ENCODE data around the gene ZCCHC4.

ZCCHC4 gene

DNA sequence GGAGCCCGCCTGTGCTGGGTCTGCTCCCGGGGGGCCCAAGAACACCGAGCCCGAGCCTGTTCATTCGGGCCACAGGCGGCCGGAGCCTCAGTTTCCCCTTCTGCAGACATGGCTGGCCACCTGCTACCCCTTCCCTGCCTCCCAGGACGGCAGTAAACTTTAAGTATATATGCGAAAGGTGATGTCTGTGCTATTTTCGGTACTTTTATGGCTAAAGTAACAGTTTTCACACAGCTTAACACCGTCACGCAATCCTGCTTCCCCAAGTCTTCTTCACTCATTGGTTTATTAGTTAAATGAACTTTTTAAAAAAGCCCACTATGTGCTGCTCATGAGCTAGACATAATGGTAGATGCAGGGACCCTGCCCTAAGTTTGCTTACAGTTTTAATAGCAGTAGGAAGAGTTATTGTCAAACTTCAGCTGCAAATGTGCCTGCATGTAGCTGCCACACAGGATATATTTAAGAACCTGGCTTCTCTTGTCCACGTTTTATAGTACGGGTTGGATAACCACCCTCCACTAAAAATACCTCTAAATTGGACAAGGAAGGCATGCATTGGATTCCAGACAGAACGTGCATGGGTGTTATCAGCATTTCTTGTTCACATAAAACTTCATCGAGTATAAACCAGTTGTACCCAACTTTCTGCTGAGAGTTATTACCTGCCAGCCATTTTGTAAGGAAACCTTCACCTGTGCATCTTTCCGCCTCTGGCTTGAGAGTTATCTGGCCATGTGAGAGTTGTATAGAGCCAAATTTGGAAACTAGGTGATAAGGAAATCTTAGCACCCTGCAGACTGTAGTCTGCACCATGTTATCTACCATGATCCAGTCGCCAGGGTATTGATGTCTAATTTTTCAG lies 65.2 kb downstream of the ZCCHC4 start:
- H3K9me3 Mint-ChIP-seq, result no peaks in the 10 kb centered on the region
- peaks cover 11% of the 10 kb centered on the region for H3K4me1 Mint-ChIP-seq (ENCODE audit: low read depth)
- no peaks in the 10 kb centered on the region for H3K27me3 Mint-ChIP-seq
- no peak overlapping the region for H3K27ac Mint-ChIP-seq
- DNase-seq, result no peak
- peaks cover 23% of the 10 kb centered on the region for H3K36me3 Mint-ChIP-seq (ENCODE audit: low read depth)
- H3K4me3 Mint-ChIP-seq, result no peak overlapping the region

DNA sequence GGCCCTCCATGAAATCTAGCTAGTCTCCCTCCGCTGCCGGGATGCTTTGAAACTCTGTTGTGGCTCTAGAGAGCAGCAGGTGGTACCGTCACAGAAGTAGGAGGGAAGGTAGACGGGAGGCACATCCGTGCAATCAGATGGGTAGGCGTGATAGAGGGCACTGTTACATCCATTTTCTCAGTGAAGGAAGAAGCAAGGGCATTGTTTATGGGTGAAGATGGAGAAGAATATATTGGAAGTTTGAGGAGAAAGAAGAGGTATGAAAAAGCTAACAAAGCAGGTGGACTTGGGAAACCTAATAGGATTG lies 65.8 kb downstream of the ZCCHC4 start:
- H3K27ac Mint-ChIP-seq, result no peak overlapping the region
- no peak for DNase-seq
- H3K9me3 Mint-ChIP-seq, result no peaks in the 10 kb centered on the region
- no peak overlapping the region for H3K4me3 Mint-ChIP-seq
- H3K4me1 Mint-ChIP-seq (ENCODE audit: low read depth), result peaks cover 12% of the 10 kb centered on the region
- no peaks in the 10 kb centered on the region for H3K27me3 Mint-ChIP-seq
- peaks cover 29% of the 10 kb centered on the region for H3K36me3 Mint-ChIP-seq (ENCODE audit: low read depth)

DNA sequence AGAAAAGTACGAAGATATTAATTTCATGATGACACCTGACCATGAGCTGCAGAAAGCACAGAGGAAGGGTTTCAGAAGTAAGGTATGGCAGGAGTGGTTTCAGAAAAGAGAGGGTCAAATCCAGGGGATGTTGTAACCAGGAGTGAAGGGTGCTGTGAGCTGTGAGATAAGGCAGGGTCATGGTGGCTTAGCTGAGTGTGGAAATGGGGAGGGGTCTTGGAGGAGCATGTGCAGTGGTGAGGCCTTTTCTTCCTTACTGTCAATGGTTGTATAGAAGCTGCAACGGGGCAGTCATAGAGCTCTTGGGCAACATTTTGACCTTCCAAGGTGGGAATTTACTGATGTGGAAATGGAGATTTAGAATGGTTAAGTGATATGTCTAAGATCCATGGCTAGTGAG lies 67.0 kb downstream of the ZCCHC4 start:
- Mint-ChIP-seq H3K4me1 (ENCODE audit: low read depth) (peaks cover 12% of the 10 kb centered on the region), H3K27me3 (no peaks in the 10 kb centered on the region), H3K36me3 (ENCODE audit: low read depth) (peaks cover 41% of the 10 kb centered on the region), H3K27ac (no peak overlapping the region), H3K9me3 (no peaks in the 10 kb centered on the region), H3K4me3 (no peak overlapping the region)
- DNase-seq, result no peak

DNA sequence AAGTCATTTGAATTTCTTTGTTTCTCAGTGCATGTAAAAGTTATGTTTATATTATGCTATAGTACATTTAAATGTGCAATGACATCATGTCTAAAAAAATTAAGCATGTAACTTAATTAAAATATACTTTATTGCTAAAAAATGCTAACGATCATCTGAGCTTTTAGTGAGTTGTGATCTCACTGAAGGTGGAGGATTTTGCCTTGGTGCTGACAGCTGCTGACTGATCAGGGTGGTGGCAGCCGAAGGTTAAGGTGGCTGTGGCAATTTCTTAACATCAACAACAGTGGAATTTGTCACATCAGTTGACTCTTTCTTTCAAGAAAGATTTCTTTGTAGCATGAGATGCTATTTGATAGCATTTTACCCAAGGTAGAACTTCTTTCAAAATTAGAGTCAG lies 71.1 kb downstream of the ZCCHC4 start:
- no peak overlapping the region for H3K27ac Mint-ChIP-seq
- no peak for DNase-seq
- H3K4me1 Mint-ChIP-seq (ENCODE audit: low read depth), result peaks cover 5% of the 10 kb centered on the region
- no peak overlapping the region for H3K4me3 Mint-ChIP-seq
- no peaks in the 10 kb centered on the region for H3K27me3 Mint-ChIP-seq
- no peaks in the 10 kb centered on the region for H3K9me3 Mint-ChIP-seq
- peaks cover 74% of the 10 kb centered on the region for H3K36me3 Mint-ChIP-seq (ENCODE audit: low read depth)

DNA sequence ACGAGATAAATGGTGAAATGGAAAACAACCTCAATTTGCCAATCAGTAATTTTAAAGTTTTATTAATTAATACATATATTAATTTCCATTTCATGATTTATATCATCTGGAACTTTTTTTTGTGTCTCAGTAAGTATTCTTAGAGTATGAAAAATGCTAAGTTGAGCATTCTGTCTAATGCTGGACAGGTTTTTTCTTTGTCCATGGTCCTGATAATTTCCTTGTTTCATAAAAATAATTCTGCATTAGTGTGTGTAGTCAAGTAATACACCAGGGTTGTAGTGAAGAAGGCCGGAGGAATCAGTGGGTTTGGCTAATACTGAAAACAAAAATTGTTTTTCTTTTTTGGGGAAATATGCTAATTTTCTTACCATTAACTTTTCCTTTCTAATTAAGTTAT lies 74.4 kb downstream of the ZCCHC4 start:
- no peak overlapping the region for H3K4me3 Mint-ChIP-seq
- peaks cover 5% of the 10 kb centered on the region for H3K4me1 Mint-ChIP-seq (ENCODE audit: low read depth)
- H3K36me3 Mint-ChIP-seq (ENCODE audit: low read depth), result peaks cover 87% of the 10 kb centered on the region
- no peaks in the 10 kb centered on the region for H3K27me3 Mint-ChIP-seq
- DNase-seq, result no peak
- H3K9me3 Mint-ChIP-seq, result no peaks in the 10 kb centered on the region
- H3K27ac Mint-ChIP-seq, result no peak overlapping the region

DNA sequence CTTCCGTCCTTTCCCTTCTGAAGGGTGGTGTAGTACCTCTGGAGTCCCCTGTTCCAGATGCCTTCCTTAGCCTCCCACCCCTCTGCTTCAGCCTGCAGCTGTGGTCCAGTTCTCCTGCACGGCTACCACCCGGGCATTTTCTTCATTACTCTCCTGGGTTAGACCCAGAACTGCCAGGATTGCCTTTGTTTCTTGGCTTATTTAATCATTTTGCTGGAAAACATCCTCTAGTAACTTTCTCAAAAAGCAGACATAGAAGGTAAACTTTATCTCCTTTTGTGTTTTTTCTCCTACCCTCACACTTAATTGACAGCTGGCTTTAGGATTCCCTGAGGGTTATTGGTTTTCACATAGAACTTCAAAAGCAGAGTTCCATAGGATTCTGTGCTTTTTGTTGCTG lies 84.7 kb downstream of the ZCCHC4 start:
- no peak overlapping the region for H3K27ac Mint-ChIP-seq

DNA sequence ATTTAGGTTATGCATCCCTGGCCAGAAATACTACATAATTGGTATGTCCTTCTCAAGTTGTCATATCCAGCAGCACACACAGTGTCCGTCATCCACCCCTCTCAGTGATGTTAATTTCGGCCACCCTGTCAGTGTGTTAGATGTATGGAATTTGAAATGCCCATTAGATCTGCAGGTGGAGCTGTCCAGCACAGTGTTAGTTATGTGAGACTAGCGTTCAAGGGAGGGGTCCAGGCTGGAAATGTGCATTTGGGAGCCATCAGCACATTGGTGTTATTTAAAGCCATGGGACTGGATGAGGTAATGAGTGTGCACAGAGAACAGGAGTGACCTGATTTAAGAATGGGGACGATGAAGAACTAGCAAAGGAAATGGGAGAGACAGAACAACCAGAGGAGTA lies 86.9 kb downstream of the ZCCHC4 start:
- Mint-ChIP-seq H3K27ac (no peak overlapping the region), H3K9me3 (peaks cover 3% of the 10 kb centered on the region), H3K4me1 (ENCODE audit: low read depth) (no peaks in the 10 kb centered on the region), H3K36me3 (ENCODE audit: low read depth) (peaks cover 91% of the 10 kb centered on the region), H3K27me3 (no peaks in the 10 kb centered on the region), H3K4me3 (no peak overlapping the region)
- DNase-seq, result no peak

More for the DNA sequence above, 84.7 kb downstream of the ZCCHC4 start:
- no peak overlapping the region for H3K4me3 Mint-ChIP-seq
- peaks cover 93% of the 10 kb centered on the region for H3K36me3 Mint-ChIP-seq (ENCODE audit: low read depth)
- peaks cover 3% of the 10 kb centered on the region for H3K9me3 Mint-ChIP-seq
- no peaks in the 10 kb centered on the region for H3K27me3 Mint-ChIP-seq
- DNase-seq, result no peak
- no peaks in the 10 kb centered on the region for H3K4me1 Mint-ChIP-seq (ENCODE audit: low read depth)

DNA sequence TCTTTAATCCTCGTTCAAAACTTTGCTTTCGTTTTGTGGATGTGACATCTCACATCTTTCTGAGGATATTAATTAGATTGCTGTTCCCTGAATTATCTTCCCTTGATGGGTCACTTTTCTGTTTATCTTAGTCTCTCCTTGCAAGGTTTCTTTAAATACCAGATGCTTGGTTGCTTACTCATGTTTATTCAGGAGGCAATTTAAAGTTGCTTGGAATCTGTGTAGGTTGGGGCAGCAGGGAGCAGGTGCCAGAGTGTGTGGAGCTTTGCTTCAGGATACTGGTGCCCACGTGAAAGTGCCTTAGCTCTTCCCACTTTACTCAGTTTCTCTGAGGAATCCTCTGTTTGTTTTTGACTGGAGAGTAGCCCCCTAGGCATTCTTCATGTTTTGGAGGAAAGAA lies 88.5 kb downstream of the ZCCHC4 start:
- no peak overlapping the region for H3K27ac Mint-ChIP-seq
- H3K4me3 Mint-ChIP-seq, result no peak overlapping the region
- H3K9me3 Mint-ChIP-seq, result peaks cover 3% of the 10 kb centered on the region
- no peaks in the 10 kb centered on the region for H3K4me1 Mint-ChIP-seq (ENCODE audit: low read depth)
- H3K36me3 Mint-ChIP-seq (ENCODE audit: low read depth), result peaks cover 91% of the 10 kb centered on the region
- no peaks in the 10 kb centered on the region for H3K27me3 Mint-ChIP-seq
- no peak for DNase-seq

DNA sequence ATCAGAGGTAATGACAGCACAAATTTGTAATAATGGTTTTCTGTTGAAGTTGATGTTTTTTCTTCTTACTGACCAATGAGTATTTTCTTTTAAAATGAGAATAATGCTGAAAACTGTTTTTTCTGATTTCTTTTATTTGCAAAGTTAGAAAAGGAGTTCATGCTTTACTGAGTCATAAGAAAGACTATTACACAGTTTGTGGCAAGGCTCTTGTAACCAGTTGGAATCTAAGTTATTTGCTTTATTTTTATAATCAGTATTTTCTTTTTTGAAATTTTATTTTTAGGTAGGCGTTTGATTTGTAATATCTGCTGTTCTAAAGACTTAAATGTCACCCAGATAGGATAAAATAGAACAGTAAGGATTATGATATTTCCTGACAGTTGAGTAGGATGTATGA lies 89.9 kb downstream of the ZCCHC4 start:
- peaks cover 91% of the 10 kb centered on the region for H3K36me3 Mint-ChIP-seq (ENCODE audit: low read depth)
- no peaks in the 10 kb centered on the region for H3K27me3 Mint-ChIP-seq
- H3K4me3 Mint-ChIP-seq, result no peak overlapping the region
- H3K27ac Mint-ChIP-seq, result no peak overlapping the region
- DNase-seq, result no peak
- H3K4me1 Mint-ChIP-seq (ENCODE audit: low read depth), result no peaks in the 10 kb centered on the region
- no peaks in the 10 kb centered on the region for H3K9me3 Mint-ChIP-seq

DNA sequence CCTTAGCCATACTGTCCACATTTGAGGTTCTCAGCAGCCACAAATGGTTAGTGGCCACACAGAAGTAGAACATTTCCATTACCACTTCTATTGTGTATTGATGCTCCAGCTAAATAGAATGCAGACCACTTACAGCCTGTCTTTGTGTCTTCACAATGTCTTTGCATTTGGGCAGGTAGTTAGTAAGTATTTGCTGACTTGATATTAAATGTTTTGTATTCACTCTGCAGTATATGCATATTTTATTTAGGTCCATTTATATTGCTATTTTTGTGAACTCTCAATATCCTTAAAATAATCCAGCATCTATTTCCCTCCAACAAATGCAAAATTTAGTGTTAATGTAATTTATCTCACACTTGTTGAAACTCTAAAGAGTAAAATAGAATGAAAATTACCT lies 91.1 kb downstream of the ZCCHC4 start:
- H3K27ac Mint-ChIP-seq, result no peak overlapping the region
- no peak overlapping the region for H3K4me3 Mint-ChIP-seq

DNA sequence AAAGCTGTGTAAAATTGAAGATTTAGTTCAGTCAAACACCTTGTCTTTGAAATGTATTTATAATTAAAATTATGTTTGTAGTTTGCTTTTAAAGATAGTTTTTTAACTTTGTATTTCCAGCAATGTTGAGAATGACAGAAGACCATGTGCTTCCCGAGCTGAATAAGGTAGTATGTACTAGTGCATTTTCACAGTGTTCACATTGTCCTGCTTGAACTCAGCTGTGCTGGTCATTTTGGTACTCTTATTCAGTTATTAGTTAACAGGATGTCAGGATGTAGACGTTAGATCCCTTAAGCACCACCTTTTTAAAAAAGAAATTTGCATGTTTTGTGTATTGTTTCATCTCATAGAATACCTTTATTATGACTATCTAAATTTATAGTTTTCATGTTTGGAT lies 92.9 kb downstream of the ZCCHC4 start:
- no peak for DNase-seq
- H3K4me1 Mint-ChIP-seq (ENCODE audit: low read depth), result no peaks in the 10 kb centered on the region
- no peaks in the 10 kb centered on the region for H3K9me3 Mint-ChIP-seq
- peaks cover 94% of the 10 kb centered on the region for H3K36me3 Mint-ChIP-seq (ENCODE audit: low read depth)
- no peak overlapping the region for H3K27ac Mint-ChIP-seq
- H3K27me3 Mint-ChIP-seq, result no peaks in the 10 kb centered on the region
- H3K4me3 Mint-ChIP-seq, result no peak overlapping the region

More for the DNA sequence above, 91.1 kb downstream of the ZCCHC4 start:
- Mint-ChIP-seq H3K36me3 (ENCODE audit: low read depth) (peaks cover 91% of the 10 kb centered on the region), H3K27me3 (no peaks in the 10 kb centered on the region), H3K4me1 (ENCODE audit: low read depth) (no peaks in the 10 kb centered on the region), H3K9me3 (no peaks in the 10 kb centered on the region)
- no peak for DNase-seq

DNA sequence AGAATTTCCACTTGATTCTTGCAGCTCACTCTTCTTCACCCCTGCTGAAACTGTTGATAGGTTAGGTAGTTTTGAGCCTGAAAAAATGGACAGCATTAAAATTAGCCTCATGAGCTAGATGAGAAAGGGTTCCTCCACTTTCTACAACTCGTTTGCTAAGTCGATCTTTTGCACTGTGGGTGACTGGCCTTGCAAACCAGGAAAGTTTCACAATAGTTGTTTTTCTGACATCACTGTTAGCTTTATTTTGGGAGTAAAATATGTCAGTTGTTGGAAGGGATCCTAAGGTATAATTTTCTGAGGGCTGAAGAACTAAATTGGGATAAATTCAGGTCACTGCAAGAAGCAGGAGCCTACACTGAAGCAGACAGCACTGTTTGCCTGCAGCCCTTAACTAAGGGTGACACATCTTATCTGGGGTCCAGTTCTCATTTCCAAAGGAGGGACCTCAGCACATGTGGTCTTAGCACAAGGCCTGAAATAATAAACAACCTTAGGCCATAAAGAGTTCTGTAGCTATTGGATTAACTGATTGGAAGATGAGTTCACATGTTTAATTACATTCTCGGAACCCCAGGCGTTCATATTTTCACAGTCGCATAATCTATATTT lies 93.6 kb downstream of the ZCCHC4 start:
- no peaks in the 10 kb centered on the region for H3K9me3 Mint-ChIP-seq
- H3K27me3 Mint-ChIP-seq, result no peaks in the 10 kb centered on the region
- no peak for DNase-seq
- H3K4me3 Mint-ChIP-seq, result no peak overlapping the region
- H3K4me1 Mint-ChIP-seq (ENCODE audit: low read depth), result no peaks in the 10 kb centered on the region
- H3K36me3 Mint-ChIP-seq (ENCODE audit: low read depth), result peaks cover 94% of the 10 kb centered on the region
- no peak overlapping the region for H3K27ac Mint-ChIP-seq

DNA sequence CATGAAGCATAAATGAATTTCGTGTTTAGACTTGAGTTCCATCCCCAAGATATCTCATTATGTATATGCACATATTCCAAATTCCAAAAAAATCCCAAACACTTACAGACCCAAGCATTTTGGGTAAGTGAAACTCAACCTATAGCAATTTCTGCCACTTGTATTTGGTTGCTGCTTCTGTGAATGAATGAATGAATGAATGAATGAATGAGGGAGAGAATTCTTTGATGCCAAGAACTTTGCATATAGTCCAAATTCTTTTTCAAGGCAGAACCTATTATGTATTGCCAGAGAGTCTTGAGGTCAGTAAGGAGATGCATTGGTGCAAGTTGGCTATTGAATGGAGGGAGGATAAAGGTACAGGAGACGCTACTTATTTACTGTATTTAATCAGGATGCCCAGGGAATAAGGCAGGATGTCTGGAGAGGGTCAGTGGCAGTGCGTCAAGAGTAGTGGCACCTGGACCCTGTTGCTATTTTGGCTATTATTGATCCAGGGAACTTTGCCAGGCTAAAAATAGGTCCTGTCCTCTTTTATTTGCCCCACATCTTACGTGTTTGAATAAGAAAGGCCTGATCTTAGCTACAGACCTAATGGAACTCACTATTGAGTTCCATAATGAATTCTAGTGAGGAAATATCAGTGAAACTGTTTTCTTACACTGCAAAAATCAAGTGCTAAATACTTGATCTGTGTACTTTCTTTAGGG lies 98.4 kb downstream of the ZCCHC4 start:
- Mint-ChIP-seq H3K4me3 (no peak overlapping the region), H3K9me3 (no peaks in the 10 kb centered on the region), H3K27me3 (no peaks in the 10 kb centered on the region), H3K36me3 (ENCODE audit: low read depth) (peaks cover 95% of the 10 kb centered on the region), H3K4me1 (ENCODE audit: low read depth) (no peaks in the 10 kb centered on the region), H3K27ac (no peak overlapping the region)
- DNase-seq, result no peak

DNA sequence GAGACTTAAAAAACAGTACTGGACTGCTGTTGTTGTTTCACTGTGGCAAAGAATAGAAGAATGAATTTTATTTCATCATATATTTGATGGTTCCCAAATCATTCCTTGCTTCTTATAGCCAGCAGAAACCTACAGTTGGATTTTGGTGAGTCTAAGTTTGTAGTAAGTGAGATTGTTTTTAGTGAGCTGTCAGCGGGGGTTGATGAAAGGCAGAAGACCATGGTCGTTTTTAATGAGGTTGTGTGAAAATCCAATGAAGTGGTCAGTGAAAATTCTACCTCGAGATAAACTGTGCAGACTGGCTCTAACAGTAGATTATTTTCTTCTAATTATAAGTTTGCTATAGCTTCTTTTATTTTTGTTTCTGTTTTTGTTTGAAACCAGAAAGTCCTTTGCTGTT lies 100.7 kb downstream of the ZCCHC4 start:
- Mint-ChIP-seq H3K27me3 (no peaks in the 10 kb centered on the region), H3K4me3 (no peak overlapping the region), H3K27ac (no peak overlapping the region), H3K4me1 (ENCODE audit: low read depth) (no peaks in the 10 kb centered on the region), H3K9me3 (no peaks in the 10 kb centered on the region), H3K36me3 (ENCODE audit: low read depth) (peaks cover 97% of the 10 kb centered on the region)
- no peak for DNase-seq

DNA sequence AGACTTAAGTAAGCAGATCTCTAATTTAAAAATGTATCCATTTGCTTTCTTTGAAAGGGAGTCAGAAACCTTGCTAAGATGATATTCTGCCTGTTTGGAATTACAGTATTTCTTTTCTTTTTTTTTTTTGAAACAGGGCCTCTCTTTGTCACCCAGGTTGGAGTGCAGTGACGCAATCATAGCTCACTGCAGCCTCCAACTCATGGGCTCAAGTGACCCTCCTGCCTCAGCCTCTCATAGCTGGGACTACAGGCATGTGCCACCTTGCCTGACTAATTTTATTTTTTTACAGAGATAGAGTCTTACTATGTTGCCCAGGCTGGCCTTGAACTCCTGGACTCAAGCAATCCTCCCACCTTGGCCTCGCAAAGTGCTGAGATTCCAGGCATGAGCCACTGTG lies 104.4 kb downstream of the ZCCHC4 start:
- DNase-seq, result no peak
- no peak overlapping the region for H3K4me3 Mint-ChIP-seq
- peaks cover 6% of the 10 kb centered on the region for H3K4me1 Mint-ChIP-seq (ENCODE audit: low read depth)
- peaks cover 93% of the 10 kb centered on the region for H3K36me3 Mint-ChIP-seq (ENCODE audit: low read depth)
- H3K27ac Mint-ChIP-seq, result peak overlapping the region; percentile 22
- no peaks in the 10 kb centered on the region for H3K27me3 Mint-ChIP-seq
- H3K9me3 Mint-ChIP-seq, result no peaks in the 10 kb centered on the region

All from activated T-cell treated with anti-CD3 and anti-CD28 coated beads, Interleukin-2, amount 50 U/mL, for 24 hours (primary cell).